Fibroblast of the aortic adventitia (primary cell): ENCODE results near the gene SLF2. TPM values are rescaled to one million over a fixed set of nuclear protein-coding genes. Genes with fewer than 3 reads are reported as not detected.

Experiments
- DNase-seq: peaks from one replicate; pipeline ENCODE4 v3.0.0-alpha.2; 2010; ENCODE audit warnings: low read depth
- H3K4me3 ChIP-seq: 2 replicates; pipeline ENCODE4 v1.5.1; 2011; ENCODE audit warnings: low read depth, mild to moderate bottlenecking, control low read depth, low read length, moderate library complexity
- CTCF ChIP-seq: IDR thresholded peaks from 2 replicates; pipeline ENCODE4 v1.5.1; 2011; ENCODE audit warnings: mild to moderate bottlenecking, low read length, control low read depth, inconsistent platforms; ENCODE audit not compliant: insufficient read depth
- total RNA-seq: library from RNA; depleted of rRNA; stranded (reverse); fragments of >200 nt; gene quantifications from 2 replicates; pipeline ENCODE4 v1.2.3, GENCODE V29; 2012; ENCODE audit warnings: low replicate concordance

SLF2 gene
- total RNA-seq, 1 donor, result 62.8 TPM

- no peak for TF ChIP-seq CTCF
Observed at GRCh38 chr10:100873827-100874326, 38.9 kb upstream of the SLF2 start.

GRCh38 chr10:100874702-100875483 lies 37.9 kb upstream of the SLF2 start:
- no peak for DNase-seq
- TF ChIP-seq CTCF, result no peak
- H3K4me3 ChIP-seq, result no peak overlapping the region

More at GRCh38 chr10:100873827-100874326, 38.9 kb upstream of the SLF2 start:
- H3K4me3 ChIP-seq, result no peak overlapping the region
- no peak for DNase-seq

- no peak for DNase-seq
- H3K4me3 ChIP-seq, result no peak overlapping the region
- no peak for TF ChIP-seq CTCF
Observed at GRCh38 chr10:100875484-100876166, 37.1 kb upstream of the SLF2 start.

- DNase-seq, result no peak
- TF ChIP-seq CTCF, result no peak
- no peak overlapping the region for H3K4me3 ChIP-seq
Observed at GRCh38 chr10:100876585-100877460, 35.9 kb upstream of the SLF2 start.

GRCh38 chr10:100877461-100877850 lies 35.3 kb upstream of the SLF2 start:
- DNase-seq, result no peak
- no peak overlapping the region for H3K4me3 ChIP-seq
- no peak for TF ChIP-seq CTCF

GRCh38 chr10:100878291-100878910 lies 34.4 kb upstream of the SLF2 start:
- no peak overlapping the region for H3K4me3 ChIP-seq
- peak; percentile 82 for TF ChIP-seq CTCF
- peak; percentile 80 for DNase-seq
